ENCODE data around the gene SUGT1. TPM values are rescaled to one million over a fixed set of nuclear protein-coding genes. Genes with fewer than 3 reads are reported as not detected.
"Not testable (repeated sequence)": the region's sequence is repeated elsewhere in the genome, so short reads cannot be mapped to it uniquely, and the experiment has no call there.

SUGT1 gene
- polyA plus RNA-seq, 10 donors, result 36.4 to 44.6 (median 39.9) TPM

DNA sequence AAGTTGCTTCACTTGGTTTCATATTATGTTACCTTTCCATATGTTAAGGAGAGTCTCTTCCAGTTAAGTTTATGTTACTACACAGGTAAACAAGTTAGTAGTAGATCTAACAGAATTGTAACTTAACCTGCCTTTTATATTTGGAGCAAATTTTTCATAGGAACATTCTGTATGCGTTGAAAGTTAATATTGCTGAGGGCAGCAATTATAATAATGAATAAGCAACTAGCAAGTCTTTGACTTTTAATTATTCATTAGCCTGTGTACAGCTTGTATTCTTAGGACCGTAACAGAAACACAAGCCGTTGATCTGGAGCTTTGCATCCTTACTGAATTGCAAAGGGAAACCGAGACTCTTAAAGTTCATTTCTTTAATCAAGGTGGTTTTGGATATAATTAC lies 11.6 kb downstream of the SUGT1 start:
- DNase-seq, result no peak

DNA sequence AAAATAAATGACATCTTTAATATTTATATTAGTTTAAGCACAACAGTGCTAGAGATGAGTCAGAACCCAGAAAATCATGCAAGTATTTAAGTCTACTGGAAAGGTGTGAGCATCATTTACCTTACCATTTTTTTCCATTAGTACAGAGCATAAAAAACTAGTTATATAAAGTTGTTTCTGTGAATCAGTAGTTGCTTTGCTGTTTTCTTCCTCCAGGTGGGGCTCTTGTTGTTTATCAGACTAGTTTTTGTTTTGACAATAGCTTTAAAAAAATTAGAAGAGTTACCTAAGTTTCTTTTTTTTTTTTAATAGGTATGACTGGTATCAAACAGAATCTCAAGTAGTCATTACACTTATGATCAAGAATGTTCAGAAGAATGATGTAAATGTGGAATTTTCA lies 12.7 kb downstream of the SUGT1 start:
- no peak for DNase-seq

DNA sequence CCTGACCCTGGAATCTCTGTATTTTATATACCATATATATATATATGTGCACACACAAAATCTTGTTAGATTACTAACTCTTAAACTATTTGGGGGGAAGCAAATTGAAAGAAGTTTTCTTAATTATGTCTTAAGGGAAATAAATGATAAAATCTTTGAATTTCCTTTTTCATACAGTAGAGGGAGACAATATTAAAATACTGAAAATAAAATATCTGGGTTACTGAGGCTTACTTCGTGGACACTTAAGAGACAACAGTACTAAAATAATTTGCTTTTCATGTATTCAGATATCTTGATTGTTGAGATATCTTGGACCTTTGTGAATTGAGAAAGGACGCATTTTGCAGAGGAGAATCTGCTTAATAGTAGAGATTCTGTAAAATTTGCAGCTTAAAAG lies 17.0 kb downstream of the SUGT1 start:
- DNase-seq, result no peak

DNA sequence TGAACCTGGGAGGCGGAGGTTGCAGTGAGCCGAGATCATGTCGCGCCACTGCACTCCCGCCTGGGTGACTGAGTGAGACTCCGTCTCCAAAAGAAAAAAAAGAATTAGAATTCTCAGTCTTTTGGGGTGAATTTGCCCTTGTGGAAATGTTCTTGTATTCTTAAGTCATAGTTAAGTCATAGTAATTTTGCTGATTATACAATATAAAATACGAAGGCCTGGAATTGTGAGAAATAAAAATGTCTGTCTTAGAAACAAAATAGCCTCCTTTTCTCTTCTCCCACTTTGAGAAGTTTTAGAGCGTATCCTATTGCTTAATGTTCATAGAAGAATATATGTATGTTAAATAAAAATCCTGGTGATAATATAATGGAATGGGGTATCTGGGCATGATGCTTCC lies 18.1 kb downstream of the SUGT1 start:
- no peak for DNase-seq

DNA sequence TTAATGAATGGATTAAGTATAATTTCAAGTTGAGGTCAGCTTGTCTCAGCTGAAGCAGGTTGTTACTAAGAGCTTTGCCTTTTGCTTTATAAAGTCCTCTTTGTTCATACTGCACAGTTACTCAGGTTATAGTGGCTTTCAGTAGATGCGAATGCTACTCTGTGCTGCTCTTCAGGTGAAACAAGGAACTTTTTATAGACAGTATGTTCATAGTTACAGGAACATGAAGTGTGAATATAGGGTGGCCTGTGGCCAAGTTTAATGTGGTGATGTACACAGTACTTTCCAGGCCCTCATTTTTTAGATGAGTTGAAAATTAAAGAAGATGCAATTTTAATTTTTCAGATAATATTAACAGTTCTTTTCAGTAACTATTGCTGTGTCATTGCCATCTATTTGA lies 20.8 kb downstream of the SUGT1 start:
- no peak for DNase-seq

DNA sequence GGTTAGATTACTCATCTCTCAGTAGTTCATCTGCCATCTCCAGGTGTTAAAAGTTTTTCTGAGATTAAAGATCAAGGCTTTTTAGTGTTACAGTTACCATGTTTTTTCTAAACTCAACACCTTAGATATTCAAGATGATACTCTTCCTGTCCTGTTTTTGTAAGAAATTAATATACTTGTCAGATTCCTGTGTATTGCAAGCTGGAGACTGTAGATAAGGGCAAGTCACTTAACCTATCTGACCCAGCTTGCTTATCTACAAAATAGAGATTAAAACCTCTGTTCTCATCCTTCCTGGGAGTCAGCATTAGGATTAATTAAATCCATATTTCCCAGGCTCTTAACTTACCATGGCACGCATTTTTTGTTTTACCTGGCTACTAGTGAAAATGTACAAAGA lies 25.2 kb downstream of the SUGT1 start:
- no peak for DNase-seq

DNA sequence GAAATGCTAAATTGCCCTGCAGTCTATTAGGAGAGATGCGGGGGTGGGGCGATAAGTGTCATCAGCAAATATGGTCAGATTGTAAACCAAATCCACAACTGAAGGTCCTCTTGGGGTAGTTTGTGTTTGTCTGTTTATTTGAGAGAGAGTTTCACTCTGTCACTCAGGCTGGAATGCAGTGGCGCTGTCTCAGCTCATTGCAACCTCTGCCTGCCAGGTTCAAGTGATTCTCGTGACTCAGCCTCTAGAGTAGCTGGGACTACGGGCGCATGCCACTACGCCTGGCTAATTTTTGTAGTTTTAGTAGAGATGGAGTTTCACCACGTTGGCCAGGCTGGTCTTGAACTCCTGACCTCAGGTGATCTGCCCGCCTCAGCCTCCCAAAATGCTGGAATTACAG lies 33.2 kb downstream of the SUGT1 start:
- DNase-seq, result not testable (repeated sequence)

DNA sequence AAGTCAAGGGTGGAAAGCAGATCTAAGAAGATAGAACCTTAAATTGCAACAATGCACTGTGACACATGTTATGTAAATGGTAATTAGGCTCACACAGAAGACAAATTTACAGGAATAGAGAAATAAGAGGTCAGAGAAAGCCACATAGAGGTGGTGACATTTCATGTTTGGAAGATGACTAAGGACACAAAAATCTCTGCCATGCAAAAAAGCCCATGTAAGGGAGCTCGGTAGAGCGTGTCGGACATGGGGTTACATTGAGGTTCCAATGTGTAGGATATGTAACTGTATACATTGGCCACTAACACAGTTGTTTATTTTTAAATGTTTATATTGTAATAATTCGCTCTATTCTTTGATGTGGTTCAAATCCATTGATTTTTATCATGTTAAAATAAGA lies 33.7 kb downstream of the SUGT1 start:
- DNase-seq, result no peak

DNA sequence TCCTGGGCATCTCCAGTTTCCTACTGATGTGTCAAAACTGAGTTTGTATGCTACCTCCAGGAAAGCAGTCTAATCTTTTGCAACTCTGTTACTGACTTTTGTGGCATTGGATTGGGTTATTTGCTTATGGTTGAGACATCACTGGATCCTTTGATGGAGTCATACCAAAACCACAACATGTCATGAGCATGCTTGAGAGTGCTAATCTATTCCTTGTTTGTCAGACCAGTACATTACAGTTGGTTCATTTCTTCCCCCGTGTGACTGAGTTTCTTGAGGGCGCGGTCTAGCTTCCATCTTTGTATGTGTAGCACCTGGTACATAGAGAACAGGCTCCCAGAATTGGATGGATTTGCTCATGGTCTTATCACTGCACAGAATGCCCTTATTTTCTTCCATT lies 43.2 kb downstream of the SUGT1 start:
- DNase-seq, result no peak

DNA sequence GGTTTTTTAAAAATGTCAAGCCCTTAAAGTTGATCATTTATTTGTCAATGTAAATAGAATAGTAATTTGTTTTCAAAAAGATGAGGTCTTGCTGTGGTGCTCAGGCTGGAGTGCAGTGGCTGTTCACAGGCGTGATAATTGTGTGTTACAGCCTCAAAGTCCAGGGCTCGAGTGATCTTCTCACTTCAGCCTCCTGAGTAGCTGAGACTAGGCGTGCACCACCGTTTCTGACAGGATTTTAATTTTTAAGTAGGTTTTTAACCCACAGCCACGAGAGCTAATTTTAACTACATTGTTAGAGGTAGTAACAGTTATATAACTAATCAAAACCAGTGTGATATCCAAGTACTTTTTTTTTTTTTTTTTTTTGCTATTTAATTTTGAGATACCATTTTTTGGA lies 43.9 kb downstream of the SUGT1 start:
- no peak for DNase-seq

DNA sequence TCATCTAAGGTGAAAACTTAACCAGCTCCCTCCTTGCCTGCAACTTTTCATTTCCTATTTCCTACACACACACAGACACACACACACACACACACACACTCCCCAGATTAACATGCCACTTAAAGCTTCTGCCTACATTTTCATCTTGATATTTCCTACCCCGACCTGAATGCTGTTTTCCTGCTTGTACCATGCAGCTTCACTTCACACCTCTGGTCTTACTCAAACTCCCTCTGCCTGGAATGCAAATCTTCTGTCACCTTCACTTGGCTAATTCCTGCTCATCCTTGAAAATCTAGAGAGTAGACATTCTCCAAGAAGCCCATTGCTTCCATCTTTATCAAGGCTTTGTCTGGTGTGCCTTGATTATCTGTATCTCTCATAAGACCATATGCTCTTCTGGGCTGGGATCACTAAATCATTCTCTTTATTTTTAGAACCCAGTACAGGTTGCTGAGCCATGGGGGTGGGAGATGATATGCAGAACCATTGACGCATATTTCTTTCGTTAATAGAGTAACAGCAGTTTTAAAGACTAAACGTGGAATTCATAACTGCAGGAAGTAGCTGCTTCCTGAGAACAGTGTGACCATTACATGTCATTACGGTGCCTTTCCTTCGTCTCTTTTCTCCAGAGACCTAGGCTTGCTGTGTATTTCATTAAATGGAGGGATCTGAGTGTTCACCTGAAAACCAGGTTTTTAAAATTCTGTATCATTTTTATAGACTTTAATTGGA lies 49.3 kb downstream of the SUGT1 start:
- no peak for DNase-seq

DNA sequence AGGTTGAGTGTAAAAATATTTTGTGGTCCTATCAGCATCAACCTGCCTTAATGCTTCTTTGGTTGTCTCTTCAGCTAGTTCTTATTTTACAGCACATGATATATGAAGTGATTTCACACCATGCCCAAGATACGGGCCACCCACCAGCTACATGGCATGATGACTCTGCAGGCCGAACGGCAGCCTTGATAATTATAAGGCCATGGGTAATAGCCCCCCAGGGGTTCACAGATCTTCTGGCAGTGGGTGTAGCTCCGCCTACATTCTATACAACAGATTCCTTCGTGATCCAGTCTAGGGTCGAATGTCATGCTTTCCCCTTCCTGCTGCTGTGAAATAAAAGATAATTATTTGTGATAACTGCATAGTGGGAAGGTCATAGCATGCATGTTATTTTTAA lies 50.8 kb downstream of the SUGT1 start:
- no peak for DNase-seq

DNA sequence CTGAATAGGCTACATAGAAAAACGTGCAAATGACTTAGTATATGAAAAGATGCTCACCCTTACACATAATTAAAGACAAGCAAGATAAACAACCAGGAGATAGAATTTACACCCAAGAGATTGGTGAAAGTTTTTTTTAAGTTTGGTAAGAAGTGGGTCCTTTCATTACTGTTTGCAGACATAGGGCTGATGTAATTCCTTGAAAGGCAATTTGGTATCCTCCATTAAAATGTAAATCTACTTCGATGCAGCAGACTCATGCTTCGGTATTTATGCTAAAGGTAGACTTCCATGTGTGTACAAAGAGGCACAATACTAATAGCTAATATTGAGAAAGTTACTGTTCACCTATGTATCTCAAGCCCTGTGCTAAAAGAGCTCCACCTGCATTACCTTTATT lies 53.4 kb downstream of the SUGT1 start:
- DNase-seq, result no peak

DNA sequence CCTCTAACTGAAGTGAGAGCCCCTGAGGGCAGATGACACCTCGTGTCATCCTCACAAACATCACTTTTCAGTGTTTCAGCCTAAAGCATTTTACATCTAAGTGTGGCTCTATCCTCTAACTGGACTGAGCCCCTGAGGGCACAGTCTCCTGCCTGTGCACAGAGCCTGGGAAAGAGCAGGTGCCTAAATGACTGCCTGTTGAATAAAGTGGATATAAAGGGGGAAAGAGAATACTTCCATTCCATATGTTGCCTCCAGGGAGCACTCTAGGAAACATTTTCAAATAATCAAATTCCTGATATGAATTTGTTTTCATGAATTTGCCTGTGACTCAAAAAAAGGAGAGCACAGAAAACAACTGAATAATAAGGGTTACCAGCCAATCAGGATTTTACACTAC lies 54.7 kb downstream of the SUGT1 start:
- DNase-seq, result no peak

DNA sequence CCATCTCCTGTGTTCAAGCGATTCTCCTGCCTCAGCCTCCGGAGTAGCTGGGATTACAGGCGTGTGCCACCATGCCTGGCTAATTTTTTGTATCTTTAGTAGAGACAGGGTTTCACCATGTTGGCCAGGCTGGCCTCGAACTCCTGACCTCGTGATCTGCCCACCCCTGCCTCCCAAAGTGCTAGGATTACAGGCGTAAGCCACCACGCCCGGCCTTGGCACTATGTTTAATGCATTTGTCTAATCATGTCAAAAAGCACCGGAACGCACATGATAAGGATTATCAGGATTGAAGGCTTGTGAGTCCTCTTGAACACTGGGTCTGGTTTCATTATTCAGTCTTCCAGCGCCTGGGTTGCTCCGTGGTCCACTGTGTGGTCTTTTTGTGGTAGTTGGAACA lies 55.6 kb downstream of the SUGT1 start:
- not testable (repeated sequence) for DNase-seq

DNA sequence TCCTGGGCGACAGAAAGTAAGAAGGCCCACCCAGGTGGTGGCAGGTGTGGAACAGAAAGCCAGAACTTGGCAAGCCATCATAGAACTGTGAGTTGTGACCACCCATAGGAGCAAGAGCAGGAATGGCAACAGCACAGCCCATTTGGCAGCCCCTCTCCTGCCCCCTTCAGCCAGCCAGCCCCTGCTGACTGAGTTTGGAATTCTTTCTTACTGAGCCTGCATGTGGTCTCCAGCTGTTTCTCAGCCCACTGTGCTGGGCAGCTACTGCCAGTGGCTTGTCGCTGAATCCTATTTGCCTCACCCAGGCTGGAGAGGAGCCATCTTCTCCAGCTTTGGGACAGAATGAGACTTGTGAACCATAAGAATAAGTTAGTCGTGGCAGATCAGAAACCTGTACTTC lies 58.6 kb downstream of the SUGT1 start:
- peak; percentile 11 to 35 (median 13) for DNase-seq

DNA sequence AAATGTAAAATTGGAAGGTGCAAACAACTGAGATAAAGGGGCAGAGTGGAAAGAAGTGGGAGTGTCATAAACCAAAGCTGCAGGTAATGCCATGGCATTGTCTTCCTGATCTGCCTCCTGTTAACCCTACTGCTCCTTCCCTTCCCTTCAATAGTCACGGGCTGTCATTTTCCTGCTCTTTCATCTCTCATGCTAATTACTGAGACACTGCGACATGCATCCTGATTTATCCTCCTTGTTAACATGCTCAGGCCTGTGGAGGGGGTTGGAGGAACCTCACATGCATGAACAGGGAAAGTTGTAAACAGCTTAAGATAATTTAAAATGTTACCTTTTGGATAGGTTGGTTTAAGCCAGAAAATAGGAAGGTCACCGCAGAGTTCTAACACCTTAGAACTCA lies 59.7 kb downstream of the SUGT1 start:
- DNase-seq, result no peak

DNA sequence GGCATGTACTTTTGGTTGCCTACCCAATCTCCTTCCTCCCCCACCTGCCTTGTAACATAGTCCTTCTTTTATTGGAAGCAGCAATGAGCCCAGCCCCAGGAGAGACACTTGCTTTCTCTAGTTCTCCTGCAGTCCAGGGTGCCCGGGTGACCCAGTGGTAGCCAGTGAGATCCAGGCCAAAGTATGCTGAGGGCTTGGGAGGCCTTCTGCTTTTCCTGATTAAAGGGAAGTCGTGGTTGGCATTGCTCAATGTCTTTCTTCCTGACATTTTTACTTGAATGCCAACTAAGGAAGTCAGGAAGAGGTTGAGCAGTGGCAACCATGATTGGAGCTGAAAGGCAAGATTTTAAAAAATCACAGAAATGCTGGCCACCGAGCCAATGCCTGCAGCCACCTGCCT lies 61.3 kb downstream of the SUGT1 start:
- DNase-seq, result peak in 2 of 3 donors; percentile 10 to 32

DNA sequence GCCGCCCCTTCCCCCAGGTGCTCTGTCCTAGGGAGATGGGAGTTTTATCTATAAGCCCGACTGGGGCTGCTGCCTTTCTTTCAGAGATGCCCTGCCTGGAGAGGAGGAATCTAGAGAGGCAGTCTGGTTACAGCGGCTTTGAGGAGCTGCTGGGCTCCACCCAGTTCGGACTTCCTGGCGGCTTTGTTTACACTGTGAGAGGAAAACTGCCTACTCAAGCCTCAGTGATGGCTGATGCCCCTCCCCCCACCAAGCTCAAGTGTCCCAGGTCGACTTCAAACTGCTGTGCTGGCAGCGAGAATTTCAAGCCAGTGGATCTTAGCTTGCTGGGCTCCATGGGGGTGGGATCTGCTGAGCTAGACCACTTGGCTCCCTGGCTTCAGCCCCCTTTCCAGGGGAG lies 68.3 kb downstream of the SUGT1 start:
- not testable (repeated sequence) for DNase-seq

DNA sequence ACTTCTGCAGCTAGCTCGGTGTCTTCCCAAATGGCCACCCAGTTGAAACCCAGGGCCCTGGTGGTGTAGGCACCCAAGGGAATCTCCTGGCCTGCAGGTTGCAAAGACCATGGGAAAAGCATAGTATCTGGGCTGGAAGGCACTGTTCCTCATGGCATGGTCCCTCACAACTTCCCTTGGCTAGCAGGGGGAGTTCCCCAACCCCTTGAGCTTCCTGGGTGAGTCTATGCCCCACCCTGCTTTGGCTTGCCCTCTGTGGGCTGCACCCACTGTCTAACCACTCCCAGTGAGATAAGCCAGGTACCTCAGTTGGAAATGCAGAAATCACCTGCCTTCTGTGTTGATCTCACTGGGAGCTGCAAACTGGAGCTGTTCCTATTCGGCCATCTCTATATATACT lies 68.7 kb downstream of the SUGT1 start:
- DNase-seq, result not testable (repeated sequence)

DNA sequence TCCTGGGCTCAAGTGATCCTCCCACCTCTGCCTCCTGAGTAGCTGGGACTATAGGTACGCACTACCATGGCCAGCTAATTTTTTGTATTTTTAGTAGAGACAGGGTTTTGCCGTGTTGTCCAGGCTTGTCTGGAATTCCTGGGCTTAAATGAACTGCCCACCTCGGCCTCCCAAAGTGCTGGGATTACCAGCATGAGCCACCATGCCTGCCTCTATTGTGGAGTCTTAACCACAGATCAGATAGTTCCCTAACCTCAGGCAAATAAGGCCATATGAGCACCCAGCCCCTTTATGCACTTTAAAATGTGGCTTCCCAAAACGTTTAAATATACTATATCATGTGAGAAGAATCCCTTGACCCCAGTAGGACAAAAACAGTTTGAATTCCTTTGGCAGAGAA lies 70.5 kb downstream of the SUGT1 start:
- DNase-seq, result no peak

DNA sequence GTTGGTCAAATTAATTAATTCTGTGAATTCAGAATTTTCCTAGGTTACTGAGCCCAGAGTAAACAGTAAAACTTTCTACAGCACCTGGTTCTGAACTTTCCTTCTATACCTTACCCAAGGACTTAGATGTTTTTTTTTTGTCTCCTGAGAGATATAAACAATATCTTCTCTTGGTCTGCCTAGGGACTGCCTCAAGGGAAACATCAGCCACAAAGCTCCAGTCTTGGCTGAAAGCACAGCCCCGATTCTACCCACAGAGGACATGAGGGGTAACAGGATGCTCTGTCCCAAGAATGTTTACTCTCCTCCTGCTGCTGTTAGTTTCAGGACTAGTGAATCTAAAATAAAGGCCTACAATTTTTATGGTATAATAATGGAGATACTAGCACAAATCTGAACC lies 72.7 kb downstream of the SUGT1 start:
- no peak for DNase-seq

DNA sequence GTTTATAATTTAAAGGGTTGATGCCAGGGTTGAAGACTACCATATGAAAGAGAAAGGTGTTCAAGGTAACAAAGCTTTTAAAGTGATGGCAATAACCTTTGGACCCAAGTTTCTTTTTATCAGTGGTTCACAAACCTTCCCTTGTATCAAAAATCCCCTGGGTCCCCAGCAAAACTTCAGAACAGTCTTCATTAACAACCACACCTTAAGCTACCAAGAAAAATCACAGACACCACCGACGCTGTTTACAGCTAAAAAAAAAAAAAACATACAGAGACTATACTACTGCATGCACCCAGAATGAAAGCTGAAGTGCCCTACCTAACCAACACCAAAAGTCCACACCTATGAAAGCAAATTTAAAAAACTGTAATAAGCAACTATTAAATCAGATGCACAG lies 73.6 kb downstream of the SUGT1 start:
- no peak for DNase-seq

DNA sequence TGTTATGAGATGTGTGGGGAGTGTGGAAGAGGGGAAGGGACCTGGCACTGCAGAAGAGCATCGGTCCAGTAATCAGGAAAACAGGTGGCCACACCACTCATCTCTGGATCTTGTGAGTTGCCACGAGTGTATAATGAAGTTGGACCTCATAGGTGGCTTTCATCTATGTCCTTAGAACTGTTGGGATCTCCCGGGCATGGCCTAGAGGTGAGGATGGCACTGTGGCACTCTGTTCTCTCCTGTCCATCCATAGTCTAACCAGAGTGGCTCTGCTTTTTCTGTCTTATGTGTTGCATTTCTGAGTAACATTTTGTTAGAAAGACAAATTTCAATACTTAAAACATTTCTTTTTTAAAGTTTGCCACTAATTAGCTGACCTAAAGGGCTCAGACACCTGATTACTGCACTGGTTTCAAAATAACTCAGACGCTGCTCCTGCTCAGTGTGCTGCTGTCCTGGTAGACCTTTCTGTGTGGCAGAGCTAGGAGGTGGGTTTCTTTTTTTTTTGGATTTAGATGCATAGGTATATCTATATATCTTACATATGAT lies 81.5 kb downstream of the SUGT1 start:
- DNase-seq, result no peak

Measured in muscle of back (tissue), 11 donors.